HG02943 (cell line): ENCODE measurements around the gene S100A13.
"Not testable (repeated sequence)": the region's sequence is repeated elsewhere in the genome, so short reads cannot be mapped to it uniquely, and the experiment has no call there.

Source experiments
- ATAC-seq: cut with Tn5 transposase; IDR thresholded peaks from one replicate; pipeline ENCODE4 v1.9.1; 2021; ENCODE audit warnings: mild to moderate bottlenecking, low read depth, moderate library complexity; ENCODE audit not compliant: unreplicated experiment

S100A13 gene

DNA sequence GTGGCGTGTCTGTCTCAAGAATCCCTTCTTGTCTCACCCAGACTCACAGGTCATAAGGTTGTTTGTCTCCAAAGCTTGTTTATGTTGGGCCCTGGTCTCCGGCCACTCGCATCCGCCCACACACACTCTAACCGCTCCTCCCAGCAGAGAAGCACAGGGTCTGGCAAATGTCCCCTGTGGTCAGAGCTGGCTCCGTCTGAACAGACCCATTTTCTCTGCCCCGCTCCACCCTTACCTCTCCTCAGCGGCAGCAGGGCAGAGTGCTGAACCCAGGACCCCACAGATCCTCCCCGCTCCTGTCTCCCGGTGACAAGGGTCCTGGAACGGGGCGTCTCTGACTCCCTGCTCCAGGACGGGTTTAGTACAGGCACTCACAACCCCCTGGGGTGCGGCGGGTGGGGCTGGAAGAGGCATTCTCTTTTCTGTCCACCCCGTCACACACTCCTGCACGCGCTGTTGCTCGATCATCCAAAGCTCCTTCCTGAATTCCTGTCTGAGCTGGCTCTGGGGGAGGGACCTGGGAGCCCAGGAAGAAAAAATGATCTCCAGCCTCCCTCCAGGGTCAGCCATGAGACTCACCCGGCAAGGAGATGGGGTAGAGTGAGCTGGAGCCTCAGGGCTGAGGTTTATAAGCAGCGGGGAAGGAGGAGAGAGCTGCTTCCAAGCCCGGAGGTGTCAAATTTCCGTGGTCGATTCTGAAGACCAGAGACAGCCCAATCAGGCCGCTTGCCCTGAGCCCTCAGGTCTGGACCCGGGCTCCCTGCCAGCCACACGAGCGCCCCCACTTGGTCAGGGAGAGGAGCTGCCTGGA lies at the start of gene S100A13:
Gene S100A13 (minus strand): TSS at position 602 of the 811 bp plus-strand sequence. CDS start 1,033 bp downstream, outside the sequence.
- no peak for ATAC-seq

DNA sequence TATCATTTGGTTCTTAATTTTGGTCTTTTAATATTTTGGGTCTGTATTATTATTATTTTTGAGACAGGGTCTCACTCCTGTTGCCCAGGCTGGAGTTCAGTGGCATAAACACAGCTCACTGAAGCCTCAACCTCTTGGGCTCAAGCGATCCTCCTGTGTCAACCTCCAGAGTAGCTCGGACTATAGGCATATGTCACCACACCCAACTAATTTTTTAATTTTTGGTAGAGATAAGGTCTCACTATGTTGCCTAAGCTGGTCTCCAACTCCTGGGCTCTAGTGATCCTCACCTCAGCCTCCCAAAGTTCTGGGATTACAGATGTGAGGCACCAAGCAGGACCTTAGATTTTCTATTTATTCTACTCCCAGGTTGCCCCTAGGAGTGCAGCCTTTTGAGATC lies 46.2 kb upstream of the S100A13 start:
- ATAC-seq: no peak

DNA sequence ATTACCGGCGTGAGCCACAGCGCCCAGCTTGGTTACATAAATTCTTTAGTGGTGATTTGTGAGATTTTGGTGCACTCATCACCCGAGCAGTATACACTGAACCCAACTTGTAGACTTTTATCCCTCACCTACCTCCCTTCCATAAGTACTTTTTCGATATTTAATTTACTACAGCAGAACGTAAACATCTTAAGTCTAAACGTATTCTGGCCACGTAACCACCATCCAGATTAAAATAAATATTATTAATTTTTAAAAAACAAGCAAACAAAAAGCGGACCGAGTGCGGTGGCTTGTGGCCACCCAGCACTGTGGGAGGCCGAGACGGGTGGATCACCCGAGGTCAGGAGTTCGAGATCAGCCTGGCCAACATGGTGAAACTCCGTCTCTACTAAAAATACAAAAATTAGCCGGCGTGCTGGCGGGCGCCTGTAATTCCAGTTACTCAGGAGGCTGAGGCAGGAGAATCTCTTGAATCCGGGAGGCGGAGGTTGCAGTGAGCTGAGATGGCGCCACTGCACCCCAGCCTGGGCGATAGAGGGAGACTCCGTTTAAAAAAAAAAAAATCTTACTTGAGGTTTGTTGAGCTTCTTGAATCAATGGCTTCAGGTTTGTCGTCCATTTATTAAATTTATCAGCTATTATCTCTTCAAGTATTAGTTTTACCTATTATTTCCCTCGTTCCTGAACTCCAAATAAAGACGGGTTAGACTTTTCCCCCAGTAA lies 44.5 kb upstream of the S100A13 start:
- not testable (repeated sequence) for ATAC-seq

DNA sequence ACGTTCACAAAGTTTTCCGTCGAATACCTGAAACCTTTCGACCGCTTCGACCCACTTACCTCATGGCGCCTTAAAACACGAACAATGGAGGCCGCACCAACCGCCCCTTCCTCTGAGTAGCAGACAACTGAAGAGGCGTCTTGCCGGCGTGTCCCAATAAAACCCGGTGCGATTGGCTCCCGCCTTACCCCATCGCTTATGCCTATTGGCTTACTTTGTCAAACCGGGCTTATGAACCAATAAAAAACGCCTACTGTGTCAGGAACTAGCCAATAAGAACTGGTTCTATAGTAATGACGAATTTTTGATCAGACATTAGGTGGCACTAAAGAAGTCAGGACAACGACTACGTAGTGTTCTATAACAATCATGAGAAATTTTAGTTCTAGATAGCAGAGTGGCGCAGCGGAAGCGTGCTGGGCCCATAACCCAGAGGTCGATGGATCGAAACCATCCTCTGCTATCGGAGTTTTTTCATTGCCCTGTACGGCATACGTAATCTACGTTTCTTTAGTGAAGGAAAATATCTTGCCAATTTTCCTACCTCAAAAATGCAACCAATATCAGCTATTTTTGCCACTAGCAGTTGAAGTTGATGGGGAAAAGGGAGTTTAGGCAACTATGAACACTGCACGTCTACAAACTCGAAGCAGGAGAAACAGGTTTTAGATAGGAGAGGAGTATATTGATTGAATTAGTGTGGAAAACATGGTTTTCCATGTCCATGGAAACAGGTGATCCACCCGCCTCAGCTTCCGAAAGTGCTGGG lies 43.7 kb upstream of the S100A13 start, which contains the start of gene ILF2:
Gene ILF2 (minus strand): TSS at position 135 of the 769 bp plus-strand sequence. CDS start 71 bp downstream, at position 64.
- ATAC-seq: peak; percentile 95

- ATAC-seq: no peak
Observed at GRCh38 chr1:153670257-153670858, 43.1 kb upstream of the S100A13 start.

DNA sequence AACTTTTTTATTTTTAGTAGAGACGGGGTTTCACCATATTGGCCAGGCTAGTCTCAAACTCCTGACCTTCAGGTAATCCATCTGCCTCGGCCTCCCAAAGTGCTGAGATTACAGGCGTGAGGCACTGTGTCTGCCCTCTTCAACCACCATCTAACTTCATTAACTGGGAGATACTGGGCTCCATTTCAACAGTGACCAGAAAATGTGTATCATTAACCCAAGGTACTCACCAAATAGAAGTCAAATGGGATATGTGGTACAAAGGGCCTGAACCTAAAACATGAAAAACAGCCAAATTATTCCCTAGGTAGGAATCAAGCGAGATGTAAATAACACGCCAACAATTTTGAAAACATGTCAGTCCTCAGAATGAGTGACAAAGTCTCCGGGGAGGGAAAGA lies 42.3 kb upstream of the S100A13 start:
- no peak for ATAC-seq

DNA sequence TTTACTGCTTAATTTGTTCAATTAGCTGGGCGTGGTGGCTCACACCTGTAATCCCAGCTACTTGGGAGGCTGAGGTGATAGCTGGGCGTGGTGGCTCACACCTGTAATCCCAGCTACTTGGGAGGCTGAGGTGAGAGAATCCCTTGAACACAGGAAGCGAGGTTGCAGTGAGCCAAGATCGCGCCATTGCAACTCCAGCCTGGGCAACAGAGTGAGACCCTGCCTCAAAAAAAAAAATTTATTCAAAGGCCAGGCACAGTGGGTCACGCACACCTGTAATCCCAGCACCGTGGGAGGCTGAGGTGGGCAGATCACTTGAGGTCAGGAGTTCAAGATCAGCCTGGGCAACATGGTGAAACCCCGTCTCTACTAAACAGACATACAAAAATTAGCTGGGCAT lies 41.4 kb upstream of the S100A13 start:
- ATAC-seq: not testable (repeated sequence)

- ATAC-seq: no peak
Observed at GRCh38 chr1:153667439-153667838, 40.1 kb upstream of the S100A13 start.

- ATAC-seq: no peak
Observed at GRCh38 chr1:153663211-153663610, 35.9 kb upstream of the S100A13 start.

GRCh38 chr1:153662269-153662668 lies 35.0 kb upstream of the S100A13 start:
- ATAC-seq: no peak

DNA sequence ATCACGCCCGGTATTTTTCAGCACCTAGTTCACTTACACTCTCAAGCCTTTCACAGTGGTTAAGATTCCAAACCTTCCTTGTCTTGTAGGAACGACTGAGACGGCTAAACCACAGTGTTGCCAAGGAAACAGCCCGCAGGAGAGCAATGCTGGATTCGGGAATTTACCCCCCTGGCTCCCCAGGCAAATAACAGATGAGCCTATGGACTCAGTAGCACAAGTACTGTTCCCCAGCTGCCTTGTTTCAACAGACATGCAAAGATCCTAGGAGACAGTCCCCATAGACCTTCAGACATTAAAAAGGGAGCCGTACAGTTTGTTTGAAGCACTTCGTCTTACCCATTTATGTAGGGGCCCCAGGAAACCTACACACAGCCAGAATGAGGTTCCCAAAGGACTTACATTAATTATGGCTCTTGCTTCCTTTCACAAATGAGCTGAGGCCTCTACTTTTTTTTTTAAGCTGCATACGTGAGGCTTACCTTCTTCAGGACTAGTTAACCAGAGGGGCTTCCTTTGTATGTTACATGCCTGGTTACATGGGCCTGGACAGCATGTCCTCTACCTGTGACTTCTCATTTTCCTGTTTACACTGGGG lies 33.9 kb upstream of the S100A13 start:
- no peak for ATAC-seq

DNA sequence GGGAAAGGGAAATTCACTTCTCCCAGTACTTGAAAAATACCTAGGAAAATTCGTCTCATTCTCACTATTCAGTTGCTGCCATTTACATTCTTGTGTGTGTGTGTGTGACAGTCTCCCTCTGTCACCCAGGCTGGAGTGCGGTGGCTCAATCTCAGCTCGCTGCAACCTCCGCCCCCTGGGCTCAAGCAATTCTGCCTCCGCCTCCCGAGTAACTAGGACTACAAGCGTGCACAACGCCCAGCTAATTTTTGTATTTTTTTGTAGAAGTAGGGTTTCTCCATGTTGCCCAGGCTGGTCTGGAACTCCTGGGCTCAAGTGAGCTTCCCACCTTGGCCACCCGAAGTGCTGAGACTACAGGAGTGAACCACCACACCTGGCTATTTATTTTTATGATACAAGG lies 32.4 kb upstream of the S100A13 start:
- ATAC-seq: no peak

DNA sequence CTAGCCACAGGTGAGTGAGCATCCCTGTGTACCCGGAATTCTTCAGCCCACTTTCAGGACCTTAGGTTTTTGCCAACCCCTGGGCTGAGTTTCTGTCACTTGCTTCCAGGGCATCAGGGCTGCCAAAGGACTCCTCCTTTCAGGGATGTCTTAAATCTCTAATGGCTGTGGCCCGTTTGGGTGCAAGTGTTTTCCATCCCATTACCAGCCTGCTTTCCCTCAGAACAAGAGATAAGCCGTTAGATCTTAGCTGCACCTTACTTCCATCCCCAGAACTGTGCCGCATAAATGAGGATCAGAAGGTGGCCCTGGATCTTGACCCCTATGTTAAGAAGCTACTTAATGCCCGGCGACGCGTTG lies 31.9 kb upstream of the S100A13 start:
- no peak for ATAC-seq

GRCh38 chr1:153658400-153659174 lies 31.3 kb upstream of the S100A13 start, which contains the start of gene SNAPIN:
TSS of gene SNAPIN (plus strand) at chr1:153658703. CDS start at chr1:153658744, 41 bp downstream.
- ATAC-seq: peak; percentile 84

- ATAC-seq: no peak
Observed at GRCh38 chr1:153655333-153655732, 28.0 kb upstream of the S100A13 start.

GRCh38 chr1:153652805-153653500 lies 25.6 kb upstream of the S100A13 start:
- ATAC-seq: no peak

DNA sequence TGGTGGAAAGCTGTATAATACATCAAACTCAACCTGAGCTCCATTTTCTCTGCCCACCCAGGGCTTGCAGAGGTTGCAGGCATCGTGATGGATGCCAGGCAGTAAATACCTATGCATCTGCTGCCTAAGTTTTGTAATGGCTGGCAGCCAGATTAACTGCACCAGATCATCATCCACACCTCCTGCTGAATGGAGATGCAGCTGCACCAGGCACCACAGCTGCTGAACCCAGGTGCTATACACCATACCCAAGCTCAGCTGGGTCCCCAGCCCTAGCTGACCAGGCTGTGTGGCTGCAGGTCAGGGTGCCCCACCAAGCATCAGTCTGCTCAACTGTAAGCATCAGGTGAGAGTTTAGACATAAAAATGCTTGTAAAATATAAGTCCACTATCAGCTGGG lies 24.5 kb upstream of the S100A13 start:
- ATAC-seq: no peak

- no peak for ATAC-seq
Observed at GRCh38 chr1:153649863-153650235, 22.5 kb upstream of the S100A13 start.
